WTC11 (cell line): ENCODE measurements around the gene PTPRC.

Source experiments
- FOXK1 ChIP-seq: sonication (generic); formaldehyde crosslinking; IDR thresholded peaks from 2 replicates; pipeline ENCODE4 v1.8.0; 2022; ENCODE audit warnings: mild to moderate bottlenecking, moderate library complexity, missing genetic modification reagents
- NFYB ChIP-seq: sonication (generic); formaldehyde crosslinking; conservative IDR thresholded peaks from 2 replicates; pipeline ENCODE4 v1.8.0; 2022; ENCODE audit warnings: low read depth, missing genetic modification reagents
- TF ChIP-seq, protein P1 (sequence below): fragments of 200-600 bp; IDR thresholded peaks from 2 replicates; pipeline ENCODE4 v1.8.0; 2022; ENCODE audit warnings: antibody characterized with exemption
- TF ChIP-seq, protein P2 (sequence below): sonication (generic); formaldehyde crosslinking; IDR thresholded peaks from 2 replicates; pipeline ENCODE4 v1.8.0; 2023; ENCODE audit warnings: missing genetic modification reagents, mild to moderate bottlenecking, borderline replicate concordance
- TF ChIP-seq, protein P3 (sequence below): sonication (generic); formaldehyde crosslinking; IDR thresholded peaks from 2 replicates; pipeline ENCODE4 v1.8.0; 2022; ENCODE audit warnings: missing genetic modification reagents

DNA sequence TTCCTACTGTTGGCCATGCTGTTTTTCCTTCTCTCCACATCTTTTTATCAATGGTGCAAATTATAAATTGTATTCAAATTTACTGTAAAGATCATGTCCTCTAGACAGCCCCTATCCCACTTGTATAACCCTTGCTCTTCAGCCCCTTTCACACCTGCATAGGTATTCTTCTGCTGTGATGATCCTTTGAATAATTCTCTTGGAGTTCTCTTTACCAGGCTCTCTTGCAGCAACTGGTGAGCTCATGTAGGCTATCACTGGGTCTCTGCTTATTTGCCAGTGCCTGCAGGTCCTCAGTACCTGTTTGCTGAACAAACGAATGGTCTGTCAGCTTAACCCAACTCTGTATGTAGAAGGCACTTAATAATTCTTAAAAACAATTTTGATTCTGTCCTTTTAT lies 8.2 kb downstream of the PTPRC start:
- no peak for TF ChIP-seq NFYB (CRISPR knock-in tag)
- TF ChIP-seq, protein P1, sequence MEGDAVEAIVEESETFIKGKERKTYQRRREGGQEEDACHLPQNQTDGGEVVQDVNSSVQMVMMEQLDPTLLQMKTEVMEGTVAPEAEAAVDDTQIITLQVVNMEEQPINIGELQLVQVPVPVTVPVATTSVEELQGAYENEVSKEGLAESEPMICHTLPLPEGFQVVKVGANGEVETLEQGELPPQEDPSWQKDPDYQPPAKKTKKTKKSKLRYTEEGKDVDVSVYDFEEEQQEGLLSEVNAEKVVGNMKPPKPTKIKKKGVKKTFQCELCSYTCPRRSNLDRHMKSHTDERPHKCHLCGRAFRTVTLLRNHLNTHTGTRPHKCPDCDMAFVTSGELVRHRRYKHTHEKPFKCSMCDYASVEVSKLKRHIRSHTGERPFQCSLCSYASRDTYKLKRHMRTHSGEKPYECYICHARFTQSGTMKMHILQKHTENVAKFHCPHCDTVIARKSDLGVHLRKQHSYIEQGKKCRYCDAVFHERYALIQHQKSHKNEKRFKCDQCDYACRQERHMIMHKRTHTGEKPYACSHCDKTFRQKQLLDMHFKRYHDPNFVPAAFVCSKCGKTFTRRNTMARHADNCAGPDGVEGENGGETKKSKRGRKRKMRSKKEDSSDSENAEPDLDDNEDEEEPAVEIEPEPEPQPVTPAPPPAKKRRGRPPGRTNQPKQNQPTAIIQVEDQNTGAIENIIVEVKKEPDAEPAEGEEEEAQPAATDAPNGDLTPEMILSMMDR, result no peak
- no peak for TF ChIP-seq FOXK1
- TF ChIP-seq, protein P2, sequence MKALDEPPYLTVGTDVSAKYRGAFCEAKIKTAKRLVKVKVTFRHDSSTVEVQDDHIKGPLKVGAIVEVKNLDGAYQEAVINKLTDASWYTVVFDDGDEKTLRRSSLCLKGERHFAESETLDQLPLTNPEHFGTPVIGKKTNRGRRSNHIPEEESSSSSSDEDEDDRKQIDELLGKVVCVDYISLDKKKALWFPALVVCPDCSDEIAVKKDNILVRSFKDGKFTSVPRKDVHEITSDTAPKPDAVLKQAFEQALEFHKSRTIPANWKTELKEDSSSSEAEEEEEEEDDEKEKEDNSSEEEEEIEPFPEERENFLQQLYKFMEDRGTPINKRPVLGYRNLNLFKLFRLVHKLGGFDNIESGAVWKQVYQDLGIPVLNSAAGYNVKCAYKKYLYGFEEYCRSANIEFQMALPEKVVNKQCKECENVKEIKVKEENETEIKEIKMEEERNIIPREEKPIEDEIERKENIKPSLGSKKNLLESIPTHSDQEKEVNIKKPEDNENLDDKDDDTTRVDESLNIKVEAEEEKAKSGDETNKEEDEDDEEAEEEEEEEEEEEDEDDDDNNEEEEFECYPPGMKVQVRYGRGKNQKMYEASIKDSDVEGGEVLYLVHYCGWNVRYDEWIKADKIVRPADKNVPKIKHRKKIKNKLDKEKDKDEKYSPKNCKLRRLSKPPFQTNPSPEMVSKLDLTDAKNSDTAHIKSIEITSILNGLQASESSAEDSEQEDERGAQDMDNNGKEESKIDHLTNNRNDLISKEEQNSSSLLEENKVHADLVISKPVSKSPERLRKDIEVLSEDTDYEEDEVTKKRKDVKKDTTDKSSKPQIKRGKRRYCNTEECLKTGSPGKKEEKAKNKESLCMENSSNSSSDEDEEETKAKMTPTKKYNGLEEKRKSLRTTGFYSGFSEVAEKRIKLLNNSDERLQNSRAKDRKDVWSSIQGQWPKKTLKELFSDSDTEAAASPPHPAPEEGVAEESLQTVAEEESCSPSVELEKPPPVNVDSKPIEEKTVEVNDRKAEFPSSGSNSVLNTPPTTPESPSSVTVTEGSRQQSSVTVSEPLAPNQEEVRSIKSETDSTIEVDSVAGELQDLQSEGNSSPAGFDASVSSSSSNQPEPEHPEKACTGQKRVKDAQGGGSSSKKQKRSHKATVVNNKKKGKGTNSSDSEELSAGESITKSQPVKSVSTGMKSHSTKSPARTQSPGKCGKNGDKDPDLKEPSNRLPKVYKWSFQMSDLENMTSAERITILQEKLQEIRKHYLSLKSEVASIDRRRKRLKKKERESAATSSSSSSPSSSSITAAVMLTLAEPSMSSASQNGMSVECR (CRISPR knock-in tag), result no peak
- TF ChIP-seq, protein P3, sequence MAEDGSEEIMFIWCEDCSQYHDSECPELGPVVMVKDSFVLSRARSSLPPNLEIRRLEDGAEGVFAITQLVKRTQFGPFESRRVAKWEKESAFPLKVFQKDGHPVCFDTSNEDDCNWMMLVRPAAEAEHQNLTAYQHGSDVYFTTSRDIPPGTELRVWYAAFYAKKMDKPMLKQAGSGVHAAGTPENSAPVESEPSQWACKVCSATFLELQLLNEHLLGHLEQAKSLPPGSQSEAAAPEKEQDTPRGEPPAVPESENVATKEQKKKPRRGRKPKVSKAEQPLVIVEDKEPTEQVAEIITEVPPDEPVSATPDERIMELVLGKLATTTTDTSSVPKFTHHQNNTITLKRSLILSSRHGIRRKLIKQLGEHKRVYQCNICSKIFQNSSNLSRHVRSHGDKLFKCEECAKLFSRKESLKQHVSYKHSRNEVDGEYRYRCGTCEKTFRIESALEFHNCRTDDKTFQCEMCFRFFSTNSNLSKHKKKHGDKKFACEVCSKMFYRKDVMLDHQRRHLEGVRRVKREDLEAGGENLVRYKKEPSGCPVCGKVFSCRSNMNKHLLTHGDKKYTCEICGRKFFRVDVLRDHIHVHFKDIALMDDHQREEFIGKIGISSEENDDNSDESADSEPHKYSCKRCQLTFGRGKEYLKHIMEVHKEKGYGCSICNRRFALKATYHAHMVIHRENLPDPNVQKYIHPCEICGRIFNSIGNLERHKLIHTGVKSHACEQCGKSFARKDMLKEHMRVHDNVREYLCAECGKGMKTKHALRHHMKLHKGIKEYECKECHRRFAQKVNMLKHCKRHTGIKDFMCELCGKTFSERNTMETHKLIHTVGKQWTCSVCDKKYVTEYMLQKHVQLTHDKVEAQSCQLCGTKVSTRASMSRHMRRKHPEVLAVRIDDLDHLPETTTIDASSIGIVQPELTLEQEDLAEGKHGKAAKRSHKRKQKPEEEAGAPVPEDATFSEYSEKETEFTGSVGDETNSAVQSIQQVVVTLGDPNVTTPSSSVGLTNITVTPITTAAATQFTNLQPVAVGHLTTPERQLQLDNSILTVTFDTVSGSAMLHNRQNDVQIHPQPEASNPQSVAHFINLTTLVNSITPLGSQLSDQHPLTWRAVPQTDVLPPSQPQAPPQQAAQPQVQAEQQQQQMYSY (CRISPR knock-in tag), result no peak
